CD4-positive, alpha-beta T cell treated with Interleukin-4 for 1 hour (primary cell): ENCODE results near the gene SIK3.
"Not testable (repeated sequence)": the region's sequence is repeated elsewhere in the genome, so short reads cannot be mapped to it uniquely, and the experiment has no call there.

Experiments used
- DNase-seq, 2 donors: peaks; one replicate each; pipeline ENCODE4 v3.0.0-alpha.2; 2020 to 2022

Gene SIK3

DNA sequence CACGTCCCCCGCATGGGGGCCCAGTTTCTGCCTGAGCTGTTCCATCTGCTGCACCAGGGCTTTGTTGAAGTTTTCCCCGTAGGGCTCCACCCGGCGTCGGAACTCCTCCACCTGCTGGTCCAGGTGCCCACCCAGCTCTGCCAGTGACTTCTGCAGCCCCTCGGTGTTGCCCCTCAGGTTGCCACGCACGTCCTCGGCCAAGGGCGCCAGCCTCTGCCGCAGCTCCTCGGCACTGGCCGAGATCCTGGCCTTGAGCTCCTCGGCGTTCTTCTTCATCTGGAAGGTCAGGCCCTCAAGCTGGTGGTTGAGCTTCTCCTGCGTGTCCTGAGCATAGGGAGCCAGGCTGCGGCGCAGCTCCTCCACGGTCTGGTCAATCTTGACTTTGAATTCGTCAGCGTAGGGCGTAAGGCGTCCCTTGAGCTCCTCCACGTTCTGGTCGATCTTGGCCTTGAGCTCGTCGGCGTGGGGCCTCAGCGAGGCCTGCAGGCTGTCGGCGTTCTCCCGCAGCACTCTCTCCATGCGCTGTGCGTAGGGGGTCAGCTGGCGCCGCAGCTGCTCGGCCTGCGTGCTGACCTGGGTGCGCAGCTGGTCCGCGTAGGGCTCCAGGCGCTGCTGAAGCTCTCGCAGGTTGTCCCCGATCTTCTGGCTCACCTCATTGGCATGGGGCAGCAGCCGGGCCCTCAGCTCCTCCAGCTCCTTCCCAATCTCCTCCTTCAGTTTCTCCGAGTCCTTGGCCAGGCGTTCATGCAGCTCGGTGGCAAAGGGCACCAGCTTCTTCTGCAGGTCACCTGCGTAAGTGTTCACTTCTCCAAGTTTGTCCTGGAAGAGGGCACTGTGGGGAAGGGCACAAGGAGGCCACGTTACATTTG, 276.9 kb downstream of the SIK3 start:
- no peak for DNase-seq

DNA sequence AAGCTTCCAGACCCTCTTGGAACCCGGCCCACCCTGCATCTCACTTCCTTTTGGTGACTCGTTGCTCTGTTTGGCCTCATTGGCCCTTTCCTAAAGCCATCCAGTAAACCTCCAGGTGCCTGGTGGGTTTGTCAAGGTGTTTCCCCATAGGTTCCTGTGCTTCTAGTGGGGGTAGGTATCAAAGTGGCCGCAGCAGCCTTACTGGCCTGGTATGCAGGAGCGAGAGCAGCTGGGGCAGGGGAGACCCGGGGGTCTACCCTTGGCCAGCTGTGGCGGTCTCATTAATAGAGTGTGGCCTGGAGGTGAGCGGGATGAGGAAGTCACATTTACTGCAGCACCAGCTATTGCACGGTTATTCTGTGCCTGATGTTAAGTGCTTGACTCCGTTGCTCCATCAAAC, 279.2 kb downstream of the SIK3 start:
- DNase-seq = no peak

DNA sequence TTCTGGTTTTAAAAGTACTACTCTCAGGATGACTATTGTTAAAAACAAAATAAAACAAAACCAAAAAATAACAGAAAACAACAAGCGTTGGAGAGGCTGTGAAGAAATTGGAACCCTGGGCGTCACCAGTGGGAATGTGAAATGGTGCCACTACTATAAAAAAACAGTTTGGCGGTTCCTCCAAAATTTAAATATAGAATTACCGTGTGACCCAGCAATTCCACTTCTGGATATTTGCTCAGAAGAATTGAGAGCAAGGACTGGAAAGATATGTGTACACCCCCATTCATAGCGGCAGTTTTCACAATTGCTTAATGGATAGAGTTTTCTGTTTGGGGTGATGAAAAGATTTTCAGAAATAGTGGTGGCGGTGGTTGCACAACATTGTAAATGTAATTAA, 283.7 kb downstream of the SIK3 start:
- DNase-seq = no peak

DNA sequence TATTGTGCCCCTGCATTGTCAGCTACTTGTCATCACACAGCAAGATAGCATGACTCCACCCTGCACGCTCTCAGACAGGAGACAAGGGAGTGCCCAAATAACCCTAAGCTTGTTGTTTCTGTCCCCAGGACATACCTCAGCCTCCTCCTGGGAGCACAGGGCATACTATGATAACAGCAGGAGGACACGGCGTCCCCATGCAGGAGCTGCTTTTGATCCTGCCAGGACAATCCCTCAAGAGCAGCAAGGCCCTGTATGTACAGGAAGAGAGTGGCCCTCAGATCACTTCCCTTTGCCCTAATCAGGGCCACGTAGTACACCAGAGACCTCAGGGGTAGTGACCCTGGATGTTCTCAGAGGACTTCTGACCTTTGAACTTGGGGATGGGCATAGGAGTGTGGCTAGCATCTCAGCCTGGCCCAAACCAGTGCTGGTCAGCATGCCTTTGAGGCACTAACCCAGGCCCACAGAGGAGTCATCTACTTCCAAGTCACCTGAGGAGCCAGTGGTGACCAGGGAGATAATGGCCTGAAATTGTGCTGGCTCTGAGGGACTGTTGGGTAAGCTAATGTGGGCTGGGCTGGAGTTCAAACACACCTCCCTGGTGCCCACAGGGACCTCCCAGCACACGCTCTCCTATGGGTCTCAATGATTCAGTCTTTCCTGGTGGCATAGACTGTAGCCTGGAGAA, 284.3 kb downstream of the SIK3 start:
- DNase-seq = no peak

DNA sequence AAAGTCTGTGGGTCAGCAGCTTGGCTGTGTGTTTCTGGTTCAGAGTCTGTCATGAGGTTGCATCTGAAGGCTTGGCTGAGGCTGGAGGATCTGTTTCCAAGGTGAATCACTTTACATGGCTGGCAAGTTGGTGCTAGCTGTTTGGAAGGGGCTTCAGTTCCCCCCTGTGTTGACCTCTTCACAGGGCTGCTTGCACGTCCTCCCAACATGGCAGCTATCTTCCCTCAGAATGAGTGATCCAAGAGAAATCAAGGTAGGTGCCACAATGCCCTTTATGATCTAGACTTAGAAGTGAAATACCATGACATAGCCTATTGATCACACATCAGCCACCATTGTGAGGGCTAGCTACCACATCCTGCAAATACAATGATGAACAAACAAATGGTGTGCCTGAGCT, 285.1 kb downstream of the SIK3 start:
- no peak for DNase-seq

DNA sequence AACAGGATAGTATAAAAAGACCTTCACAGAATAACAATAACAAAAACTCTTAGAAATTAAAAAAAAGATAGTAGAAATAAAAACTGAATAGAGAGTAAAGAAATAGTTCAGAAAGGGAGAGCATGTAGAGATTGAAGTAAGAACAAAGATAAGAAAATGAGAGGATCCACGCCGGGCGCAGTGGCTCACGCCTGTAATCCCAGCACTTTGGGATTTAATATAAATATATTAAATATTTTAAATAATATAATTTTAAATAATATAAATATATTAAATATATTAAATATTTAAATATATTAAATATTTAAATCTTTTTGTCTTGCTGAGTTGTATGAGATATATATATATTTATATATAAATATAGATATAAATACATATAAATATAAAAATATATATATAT, 286.1 kb downstream of the SIK3 start:
- DNase-seq = no peak

GRCh38 chr11:116811194-116811593, 287.0 kb downstream of the SIK3 start:
- DNase-seq = no peak

DNA sequence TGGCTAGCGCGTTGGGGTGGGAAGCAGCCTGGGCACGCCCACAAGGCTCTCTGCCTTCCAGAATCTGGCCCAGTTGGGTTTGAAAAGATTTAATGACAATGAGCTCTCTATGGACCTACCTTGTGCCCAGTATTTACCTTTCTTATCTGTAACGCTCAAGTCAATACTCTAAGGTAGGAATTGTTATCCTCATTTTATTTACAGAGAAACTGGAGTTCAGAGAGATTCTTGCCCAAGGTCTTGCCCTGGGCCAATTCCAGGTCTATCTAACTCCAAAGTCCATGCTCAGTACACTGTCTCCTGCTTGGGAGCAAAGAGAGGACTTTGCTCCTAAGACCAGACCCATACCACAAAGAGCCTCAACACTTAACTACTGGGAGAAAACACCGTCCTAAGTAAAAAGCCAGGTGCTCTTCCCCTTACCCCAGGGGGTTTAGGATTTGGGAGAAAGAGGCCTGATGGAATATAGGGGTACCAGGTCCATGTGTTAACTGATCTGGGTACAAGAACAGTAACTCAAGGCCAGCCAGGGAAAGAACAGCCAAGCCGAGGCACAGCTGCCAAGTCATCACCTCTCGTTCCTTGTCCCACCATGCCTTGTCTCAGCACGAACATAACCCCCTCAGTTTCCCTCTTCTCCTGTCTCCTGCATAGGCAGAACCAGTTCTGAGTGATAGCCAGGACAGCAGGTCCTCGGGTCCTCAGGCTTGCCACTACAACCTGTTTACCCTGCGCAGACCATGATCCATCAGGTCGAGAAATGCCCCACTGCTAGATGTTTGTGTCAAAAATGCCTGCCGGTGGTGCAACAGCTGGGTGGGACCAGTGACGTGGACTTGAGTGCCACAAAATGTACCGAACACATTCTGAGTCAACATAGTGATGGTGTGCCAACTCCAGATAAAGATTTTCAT, 289.7 kb downstream of the SIK3 start:
- DNase-seq = no peak

GRCh38 chr11:116807601-116808261, 290.5 kb downstream of the SIK3 start:
- no peak for DNase-seq

DNA sequence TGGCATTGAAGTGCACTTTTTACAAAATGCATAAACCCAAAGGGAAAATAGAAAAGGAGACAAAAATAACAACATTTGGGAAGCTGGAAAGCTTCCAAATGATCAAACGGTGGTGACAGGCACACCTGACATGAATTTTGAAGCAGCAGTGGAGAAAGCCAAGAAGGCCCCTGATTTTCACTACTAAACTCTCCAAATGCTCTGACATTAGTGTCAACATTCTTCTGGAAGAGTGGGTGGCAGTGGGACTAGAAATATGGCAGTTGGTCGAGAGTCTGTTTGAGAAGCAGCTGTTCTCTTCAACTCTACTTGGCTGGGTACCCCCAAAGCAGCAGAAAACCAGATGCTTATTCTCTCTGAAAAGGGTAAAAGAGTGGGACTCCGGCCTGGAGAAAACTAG, 294.2 kb downstream of the SIK3 start:
- no peak for DNase-seq

- DNase-seq = not testable (repeated sequence)
These were observed 296.6 kb downstream of the SIK3 start for GRCh38 chr11:116801662-116802061.

- DNase-seq = no peak
These were observed 297.6 kb downstream of the SIK3 start for GRCh38 chr11:116800610-116801009.

- DNase-seq = no peak
These were observed 299.9 kb downstream of the SIK3 start for GRCh38 chr11:116798368-116798767.

DNA sequence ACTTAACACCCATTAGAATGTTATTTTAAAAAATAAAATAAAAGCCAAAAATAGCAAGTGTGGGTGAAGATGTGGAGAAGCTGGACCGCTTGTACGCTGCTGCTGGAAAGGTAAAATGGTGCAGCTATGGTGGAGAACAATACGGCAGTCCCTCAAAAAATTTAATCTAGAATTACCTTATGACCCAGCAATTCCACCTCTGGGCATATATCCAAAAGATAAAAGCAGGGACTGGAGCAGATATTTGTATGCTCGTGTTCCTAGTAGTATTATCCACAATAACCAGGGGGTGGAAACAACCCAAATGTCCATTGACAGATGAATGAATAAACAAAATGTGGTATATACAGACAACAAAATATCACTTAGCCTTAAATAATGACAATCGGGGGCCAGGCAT, 300.4 kb downstream of the SIK3 start:
- no peak for DNase-seq

DNA sequence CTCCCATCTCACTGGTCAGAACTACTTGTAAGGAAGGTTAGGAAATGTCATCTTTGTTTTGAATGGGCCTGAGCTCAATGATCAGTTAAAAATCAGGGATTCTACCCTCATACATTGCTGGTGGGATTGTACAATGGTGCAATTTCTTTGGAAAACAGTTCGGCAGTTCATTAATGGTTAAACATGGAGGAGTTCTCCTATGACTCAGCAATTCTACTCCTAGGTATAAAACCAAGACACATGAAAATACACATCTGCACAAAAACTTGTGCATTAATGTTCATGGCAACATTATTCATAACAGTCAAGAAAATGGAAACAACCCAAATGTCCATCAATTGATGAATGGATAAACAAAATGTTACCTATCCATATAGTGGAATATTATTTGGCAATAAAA, 301.7 kb downstream of the SIK3 start:
- DNase-seq = no peak

DNA sequence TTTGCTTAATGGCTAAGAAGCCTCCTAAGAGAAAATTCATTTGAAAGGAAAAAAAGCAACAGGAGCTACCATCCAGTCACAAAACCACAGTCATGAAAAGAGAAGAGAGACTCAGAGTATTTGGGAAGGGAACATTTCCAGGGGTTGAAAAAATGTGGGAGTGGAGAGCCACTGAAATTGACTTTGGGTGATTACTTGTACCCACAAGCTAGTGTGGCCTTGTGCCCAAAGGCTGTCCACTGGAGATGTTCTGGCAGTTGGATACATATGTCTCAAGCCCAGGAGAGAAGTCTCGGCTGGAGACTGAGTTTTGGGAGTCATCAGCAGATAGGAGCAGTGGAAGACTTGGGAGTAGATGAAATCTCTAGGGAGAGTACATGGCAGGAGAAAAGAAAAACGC, 303.4 kb downstream of the SIK3 start:
- no peak for DNase-seq

GRCh38 chr11:116793772-116794097, 304.5 kb downstream of the SIK3 start:
- DNase-seq = no peak
